DOHH2 (cell line): Measurements from ENCODE around the gene ZSWIM8.

Source experiments
- CTCF ChIP-seq: fragments of 200-600 bp; sonication (generic); IDR thresholded peaks from one replicate; pipeline ENCODE4 v1.5.1; 2014; ENCODE audit warnings: antibody characterized with exemption, mild to moderate bottlenecking, low read depth, low read length; ENCODE audit not compliant: poor library complexity, severe bottlenecking
- EZH2phosphoT487 ChIP-seq: fragments of 200-600 bp; sonication (generic); IDR thresholded peaks from 2 replicates; pipeline ENCODE4 v1.6.1; 2017; ENCODE audit warnings: borderline replicate concordance, mild to moderate bottlenecking, antibody characterized with exemption, low read length, moderate library complexity, mixed read lengths

GRCh38 chr10:73758704-73759511 is 26.5 kb upstream of the ZSWIM8 start:
- TF ChIP-seq CTCF: no peak
- no peak for TF ChIP-seq EZH2phosphoT487
